ENCODE data around the gene TOPBP1.
"Not testable (repeated sequence)": the region's sequence is repeated elsewhere in the genome, so short reads cannot be mapped to it uniquely, and the experiment has no call there.

Gene TOPBP1

DNA sequence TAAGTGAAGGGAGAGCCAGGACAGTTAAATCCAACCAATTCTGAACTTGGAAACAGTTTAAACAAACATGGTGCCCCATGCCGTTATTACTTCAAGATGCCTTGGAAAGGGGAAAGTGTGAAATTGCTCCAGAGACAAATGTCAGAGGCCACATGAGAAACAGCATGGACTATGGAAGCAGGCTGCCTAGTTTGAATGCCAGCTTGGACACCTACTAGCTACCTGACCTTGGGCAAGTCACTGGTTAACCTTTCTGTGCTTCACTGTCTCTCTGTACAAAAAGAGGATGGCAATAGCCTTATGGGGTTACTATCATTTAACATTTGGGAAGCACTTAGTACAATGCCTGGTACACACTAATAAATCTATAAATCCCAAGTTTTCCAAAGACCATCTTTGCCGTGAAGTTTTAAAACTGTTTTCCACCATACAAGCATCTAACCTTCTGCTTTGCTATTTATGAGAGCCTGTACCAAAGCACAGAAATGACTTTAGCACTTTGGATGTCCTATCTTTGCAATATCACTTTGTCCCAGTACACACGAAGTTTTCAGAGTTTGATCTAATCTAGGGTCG, 8.3 kb upstream of the TOPBP1 start:
- in situ Hi-C loops (cut with HindIII; ENCODE audit: low pct_unique_long_range_greater_than_20kb, low sequenced_read_pairs) = no loop called here
- no peak for DNase-seq (ENCODE audit: low read depth in 1 of 2, low spot score in 1 of 2)
- TF ChIP-seq JUND (IDR thresholded peaks at IDR 0.05; ENCODE audit: low read depth) = no peak

DNA sequence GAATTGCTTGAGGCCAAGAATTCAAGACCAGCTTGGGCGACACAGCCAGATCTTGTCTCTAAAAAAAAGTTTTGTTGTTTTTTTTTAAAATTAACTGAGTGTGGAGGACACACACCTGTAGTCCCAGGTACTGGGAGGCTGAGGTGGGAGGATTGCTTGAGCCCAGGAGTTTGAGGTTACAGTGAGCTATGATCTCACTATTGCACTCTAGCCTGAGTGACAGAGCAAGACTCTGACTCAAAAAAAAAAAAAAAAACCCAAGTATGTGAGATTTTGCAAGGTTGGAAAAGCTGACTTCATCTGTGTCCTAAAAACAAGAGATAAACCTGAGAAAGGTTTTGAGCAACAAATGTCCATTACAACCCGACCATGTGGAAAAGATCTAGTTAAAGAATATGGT, 5.4 kb upstream of the TOPBP1 start:
- no peak for DNase-seq (ENCODE audit: low read depth in 1 of 2, low spot score in 1 of 2)
- in situ Hi-C loops (cut with HindIII; ENCODE audit: low pct_unique_long_range_greater_than_20kb, low sequenced_read_pairs) = no loop called here
- no peak for TF ChIP-seq JUND (IDR thresholded peaks at IDR 0.05; ENCODE audit: low read depth)

DNA sequence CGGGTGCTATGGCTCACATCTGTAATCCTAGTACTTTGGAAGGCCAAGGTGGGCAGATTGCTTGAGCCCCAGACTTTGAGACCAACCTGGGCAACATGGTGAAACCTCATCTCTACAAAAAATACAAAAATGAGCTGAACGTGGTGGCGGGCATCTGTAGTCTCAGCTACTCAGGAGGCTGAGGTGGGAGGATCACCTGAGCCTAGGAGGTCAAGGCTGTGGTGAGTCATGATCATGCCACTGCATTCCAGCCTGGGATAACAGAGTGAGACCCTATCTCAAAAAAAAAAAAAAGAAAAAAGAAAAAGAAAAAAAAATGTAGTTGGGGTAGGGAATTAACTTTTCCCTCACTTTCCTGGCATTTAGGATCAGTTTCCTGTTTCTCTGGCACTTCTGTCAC, 3.4 kb upstream of the TOPBP1 start:
- in situ Hi-C loops (cut with HindIII; ENCODE audit: low pct_unique_long_range_greater_than_20kb, low sequenced_read_pairs); DNase-seq (ENCODE audit: low read depth in 1 of 2, low spot score in 1 of 2): not testable (repeated sequence)

DNA sequence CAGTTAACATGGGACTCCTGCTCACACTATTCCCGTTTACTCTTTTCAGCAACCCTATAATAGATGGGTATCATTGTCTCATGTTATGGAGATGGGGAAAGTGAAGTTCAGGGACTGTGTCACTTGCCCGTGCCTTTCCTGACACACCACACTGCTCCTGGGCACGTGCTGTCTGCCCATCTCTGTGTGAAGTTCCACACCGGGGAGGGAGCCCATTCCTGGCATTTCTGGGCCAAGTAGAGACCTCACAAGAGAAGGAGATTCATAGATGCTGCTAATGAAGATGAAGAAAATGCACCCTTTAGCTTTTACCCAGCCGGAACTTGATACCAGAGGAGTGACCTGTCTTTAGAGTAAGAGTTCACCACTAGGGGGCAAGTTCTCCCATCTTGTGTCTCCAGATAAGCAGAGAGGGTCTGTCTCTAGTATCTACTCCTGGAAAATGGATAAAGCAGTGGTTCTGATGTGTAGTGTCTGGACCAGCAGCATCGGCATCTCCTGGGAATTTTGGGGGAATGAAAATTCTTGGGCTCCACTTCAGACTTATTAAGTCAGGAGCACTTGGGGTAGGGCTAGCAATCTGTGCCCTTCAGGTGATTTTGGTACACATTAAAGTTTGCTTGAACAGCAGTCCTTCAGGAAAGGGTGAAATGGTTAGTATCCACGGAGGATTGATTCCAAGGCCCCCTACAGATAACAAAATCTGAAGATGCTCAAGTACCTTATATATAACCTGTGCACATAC, 2.0 kb upstream of the TOPBP1 start:
- no peak for TF ChIP-seq JUND (IDR thresholded peaks at IDR 0.05; ENCODE audit: low read depth)
- in situ Hi-C loops (cut with HindIII; ENCODE audit: low pct_unique_long_range_greater_than_20kb, low sequenced_read_pairs) = no loop called here
- peak in 1 of 2 experiments; percentile 65 for DNase-seq (ENCODE audit: low read depth in 1 of 2, low spot score in 1 of 2)

DNA sequence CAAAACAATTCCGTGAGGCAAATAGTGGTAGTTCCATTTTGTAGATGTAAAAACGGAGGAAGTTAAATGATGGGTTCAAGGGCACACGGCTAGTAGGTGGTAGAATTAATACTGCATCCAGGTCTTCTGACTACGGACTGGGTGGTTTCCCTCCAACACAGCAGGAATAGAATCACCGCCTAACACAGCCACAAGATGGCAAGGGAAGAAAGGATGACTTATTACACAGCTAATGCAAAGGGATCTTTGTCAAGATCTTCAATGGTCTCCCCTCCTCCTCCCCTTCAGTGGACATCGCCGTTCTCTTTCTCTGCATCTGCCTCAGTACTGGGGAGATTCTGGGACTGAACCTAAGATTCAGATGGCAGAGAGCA, 524 bp upstream of the TOPBP1 start:
- peak in 1 of 2 experiments; percentile 67 for DNase-seq (ENCODE audit: low read depth in 1 of 2, low spot score in 1 of 2)
- TF ChIP-seq JUND (IDR thresholded peaks at IDR 0.05; ENCODE audit: low read depth) = no peak
- in situ Hi-C loops (cut with HindIII; ENCODE audit: low pct_unique_long_range_greater_than_20kb, low sequenced_read_pairs) = no loop called here

DNA sequence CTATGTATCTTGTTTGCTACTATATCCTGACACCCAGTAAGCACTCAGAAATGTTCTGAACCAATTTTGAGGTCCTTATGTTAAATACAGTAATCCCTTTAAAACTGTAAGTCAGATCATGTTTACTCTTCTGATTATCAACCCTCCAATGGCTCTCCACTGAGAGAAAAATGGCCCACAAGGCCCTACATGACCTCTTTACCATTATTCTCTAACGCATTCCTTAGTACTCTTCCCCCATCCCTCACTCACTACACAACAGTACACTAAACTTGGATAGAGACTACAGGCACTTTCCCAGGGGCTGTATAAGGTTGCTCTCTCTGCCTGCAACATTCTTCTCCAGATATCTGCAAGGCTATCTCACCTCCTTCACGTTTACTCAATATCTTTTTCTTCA, 1.9 kb downstream of the TOPBP1 start:
- DNase-seq (ENCODE audit: low read depth in 1 of 2, low spot score in 1 of 2) = no peak
- in situ Hi-C loops (cut with HindIII; ENCODE audit: low pct_unique_long_range_greater_than_20kb, low sequenced_read_pairs) = no loop called here
- no peak for TF ChIP-seq JUND (IDR thresholded peaks at IDR 0.05; ENCODE audit: low read depth)

DNA sequence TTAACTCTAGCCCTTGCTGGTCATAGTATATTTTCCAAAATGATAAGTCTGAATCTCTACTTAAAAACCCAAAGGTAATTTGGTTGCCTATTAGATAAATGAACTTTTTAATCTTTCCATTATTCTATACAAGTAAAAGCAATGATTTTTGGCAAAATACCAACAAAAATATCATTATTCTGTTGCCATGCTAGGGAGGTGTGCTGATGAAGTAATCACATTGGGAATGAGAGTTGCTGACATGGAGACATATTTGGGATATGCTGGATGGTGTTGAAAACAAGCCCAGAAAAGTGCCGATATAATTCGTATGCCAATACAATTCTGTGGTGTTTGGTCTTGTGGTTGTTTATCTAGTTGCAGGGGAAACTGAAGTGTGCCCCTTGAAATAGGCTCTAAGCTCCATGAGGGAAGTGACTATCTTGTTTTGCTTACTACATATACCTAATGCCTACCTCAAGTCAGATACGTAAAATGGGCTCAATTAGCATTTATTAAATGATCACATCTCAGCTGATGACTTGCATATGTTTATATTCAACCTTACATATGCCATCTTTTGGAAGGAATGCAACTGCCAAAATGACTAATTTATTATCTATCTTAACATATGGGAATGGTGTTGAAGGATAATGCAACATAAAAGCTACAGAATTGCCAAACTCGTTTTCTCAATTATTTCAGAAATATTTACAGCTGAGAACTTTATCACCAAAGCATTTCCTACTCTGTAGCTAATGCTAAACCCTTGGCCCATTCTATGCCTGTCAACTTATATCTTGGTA, 5.8 kb downstream of the TOPBP1 start:
- in situ Hi-C loops (cut with HindIII; ENCODE audit: low pct_unique_long_range_greater_than_20kb, low sequenced_read_pairs) = no loop called here

DNA sequence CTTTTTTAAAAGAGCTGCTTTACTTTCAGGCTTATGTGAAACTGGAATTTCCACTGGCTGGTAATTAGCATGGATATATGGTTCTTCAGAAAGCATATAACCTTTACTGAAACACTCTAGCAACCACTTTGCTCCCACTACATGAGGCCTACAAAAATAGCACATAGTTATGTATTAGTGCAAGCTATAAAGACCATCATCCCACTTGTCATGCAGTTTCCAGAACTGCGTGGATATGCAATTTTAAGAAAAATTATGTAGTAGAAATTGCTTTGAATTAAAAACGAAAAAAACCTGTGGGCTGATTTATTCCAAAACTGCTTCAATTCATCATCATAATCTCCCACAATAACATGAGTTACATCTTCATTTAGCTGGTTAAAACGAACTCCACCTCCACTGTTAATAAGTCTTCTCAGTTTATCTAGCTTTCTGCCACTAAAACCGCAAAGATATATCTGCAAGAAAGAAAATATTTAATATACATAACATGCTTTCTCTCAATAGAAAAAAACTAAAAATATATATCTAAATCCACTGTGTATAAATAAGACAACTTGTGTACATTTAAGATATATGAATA, 12.2 kb downstream of the TOPBP1 start:
- no peak for TF ChIP-seq JUND (IDR thresholded peaks at IDR 0.05; ENCODE audit: low read depth)
- DNase-seq (ENCODE audit: low read depth in 1 of 2, low spot score in 1 of 2) = no peak
- in situ Hi-C loops (cut with HindIII; ENCODE audit: low pct_unique_long_range_greater_than_20kb, low sequenced_read_pairs) = no loop called here

More for the DNA sequence above, 5.8 kb downstream of the TOPBP1 start:
- TF ChIP-seq JUND (IDR thresholded peaks at IDR 0.05; ENCODE audit: low read depth) = no peak
- no peak for DNase-seq (ENCODE audit: low read depth in 1 of 2, low spot score in 1 of 2)

DNA sequence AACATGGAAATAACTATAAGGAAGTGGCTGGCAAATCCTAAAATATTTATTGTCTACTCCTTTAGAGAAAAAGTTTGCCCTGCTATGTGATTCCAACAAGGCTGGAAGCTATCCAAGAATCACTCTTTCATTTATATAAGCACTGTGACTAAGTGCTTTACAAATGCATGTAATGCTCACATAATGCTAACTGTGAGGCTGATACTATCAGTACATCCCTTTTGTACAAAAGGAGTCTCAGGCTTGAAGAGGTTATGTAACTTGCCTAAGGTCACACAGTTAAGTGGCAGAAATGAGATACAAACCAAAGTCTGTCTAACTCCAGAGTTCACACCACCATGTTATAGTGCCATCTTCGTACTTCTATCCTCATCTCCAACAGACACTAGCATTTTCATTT, 17.0 kb downstream of the TOPBP1 start:
- in situ Hi-C loops (cut with HindIII; ENCODE audit: low pct_unique_long_range_greater_than_20kb, low sequenced_read_pairs) = no loop called here
- peak in 1 of 2 experiments; percentile 76 for DNase-seq (ENCODE audit: low read depth in 1 of 2, low spot score in 1 of 2)
- TF ChIP-seq JUND (IDR thresholded peaks at IDR 0.05; ENCODE audit: low read depth) = 0 out of 2 replicates have a peak, but pooled peaks have one; percentile 16

DNA sequence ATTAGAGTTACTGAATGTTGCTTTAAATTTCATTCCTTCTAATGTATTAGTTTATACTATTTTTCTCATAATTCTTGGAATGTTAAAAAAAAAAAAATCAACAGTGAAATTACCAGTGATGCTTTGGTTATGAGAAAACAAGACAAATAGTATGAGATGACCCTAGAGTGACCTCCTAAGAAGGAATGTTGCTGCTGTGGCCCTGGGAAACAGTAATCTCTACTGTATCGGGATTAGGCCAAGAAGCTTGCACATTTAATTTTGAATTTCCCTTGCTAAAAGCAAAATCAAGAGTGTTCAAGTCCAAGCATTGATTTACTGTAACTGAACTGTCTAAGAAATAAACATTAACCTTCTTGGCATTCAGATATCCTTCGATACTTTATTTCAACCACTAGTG, 18.1 kb downstream of the TOPBP1 start:
- in situ Hi-C loops (cut with HindIII; ENCODE audit: low pct_unique_long_range_greater_than_20kb, low sequenced_read_pairs) = no loop called here
- TF ChIP-seq JUND (IDR thresholded peaks at IDR 0.05; ENCODE audit: low read depth) = no peak
- no peak for DNase-seq (ENCODE audit: low read depth in 1 of 2, low spot score in 1 of 2)

DNA sequence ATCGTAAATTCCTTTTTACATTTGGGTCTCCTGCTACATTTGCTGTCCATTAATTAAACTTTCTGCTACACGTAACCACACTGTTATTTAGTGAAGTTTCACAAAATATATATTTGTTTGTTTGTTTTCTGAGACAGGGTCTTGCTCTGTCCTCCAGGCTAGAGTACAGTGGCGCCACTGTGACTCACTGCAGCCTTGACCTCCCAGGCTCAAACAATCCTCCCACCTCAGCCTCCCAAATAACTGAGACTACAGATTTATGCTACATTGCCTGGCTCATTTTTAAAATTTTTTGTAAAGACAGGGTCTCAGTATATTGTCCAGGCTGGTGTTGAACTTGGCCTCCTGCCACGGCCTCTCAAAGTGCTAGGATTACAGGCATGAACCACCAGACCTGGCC, 20.5 kb downstream of the TOPBP1 start:
- no peak for TF ChIP-seq JUND (IDR thresholded peaks at IDR 0.05; ENCODE audit: low read depth)

DNA sequence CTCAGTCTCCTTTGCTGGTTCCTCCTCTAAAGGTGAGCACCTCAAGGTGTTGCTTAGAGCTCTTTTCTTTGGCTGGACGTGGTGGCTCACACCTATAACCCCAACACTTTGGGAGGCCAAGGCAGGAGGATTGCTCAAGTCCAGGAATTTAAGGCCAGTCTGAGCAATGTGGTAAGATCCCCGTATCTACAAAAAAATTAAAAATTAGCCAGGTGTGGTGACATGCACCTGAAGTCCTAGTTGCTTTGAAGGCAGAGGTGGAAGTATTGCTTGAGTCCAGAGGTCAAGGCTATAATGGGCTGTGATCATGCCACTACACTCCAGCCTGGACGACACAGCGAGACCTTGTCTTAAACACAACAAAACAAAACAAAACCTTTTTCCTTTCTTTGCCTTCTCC, 28.3 kb downstream of the TOPBP1 start:
- DNase-seq (ENCODE audit: low read depth in 1 of 2, low spot score in 1 of 2) = no peak
- TF ChIP-seq JUND (IDR thresholded peaks at IDR 0.05; ENCODE audit: low read depth) = no peak
- in situ Hi-C loops (cut with HindIII; ENCODE audit: low pct_unique_long_range_greater_than_20kb, low sequenced_read_pairs) = no loop called here

More for the DNA sequence above, 20.5 kb downstream of the TOPBP1 start:
- DNase-seq (ENCODE audit: low read depth in 1 of 2, low spot score in 1 of 2) = no peak
- in situ Hi-C loops (cut with HindIII; ENCODE audit: low pct_unique_long_range_greater_than_20kb, low sequenced_read_pairs) = no loop called here

DNA sequence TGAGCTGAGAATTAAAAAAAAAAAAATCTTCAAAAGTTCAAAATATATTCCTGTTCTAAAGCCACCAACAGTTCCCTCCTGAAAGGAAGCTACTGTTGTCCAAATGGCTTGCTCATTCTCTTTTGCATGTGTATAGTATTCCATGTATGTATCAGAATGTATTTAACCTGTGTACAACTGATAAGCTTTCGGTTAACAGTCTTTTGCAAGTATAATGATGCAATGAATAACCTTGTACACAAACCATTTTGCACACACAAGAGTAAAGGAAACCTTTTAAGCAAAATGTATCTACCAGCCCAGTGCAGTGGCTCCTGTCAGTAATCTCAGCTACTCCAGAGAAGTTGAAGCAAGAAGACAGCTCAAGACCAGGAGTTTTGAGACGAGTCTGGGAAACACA, 32.6 kb downstream of the TOPBP1 start:
- in situ Hi-C loops (cut with HindIII; ENCODE audit: low pct_unique_long_range_greater_than_20kb, low sequenced_read_pairs) = no loop called here
- no peak for TF ChIP-seq JUND (IDR thresholded peaks at IDR 0.05; ENCODE audit: low read depth)
- DNase-seq (ENCODE audit: low read depth in 1 of 2, low spot score in 1 of 2) = no peak
